Stromal cell of bone marrow (primary cell): ENCODE measurements around the gene ZNF518A.
"Not testable (repeated sequence)": the region's sequence is repeated elsewhere in the genome, so short reads cannot be mapped to it uniquely, and the experiment has no call there.

Experiments
- DNase-seq: peaks from one replicate; pipeline ENCODE4 v3.0.0-alpha.2; 2012; ENCODE audit warnings: low read depth

Gene ZNF518A

DNA sequence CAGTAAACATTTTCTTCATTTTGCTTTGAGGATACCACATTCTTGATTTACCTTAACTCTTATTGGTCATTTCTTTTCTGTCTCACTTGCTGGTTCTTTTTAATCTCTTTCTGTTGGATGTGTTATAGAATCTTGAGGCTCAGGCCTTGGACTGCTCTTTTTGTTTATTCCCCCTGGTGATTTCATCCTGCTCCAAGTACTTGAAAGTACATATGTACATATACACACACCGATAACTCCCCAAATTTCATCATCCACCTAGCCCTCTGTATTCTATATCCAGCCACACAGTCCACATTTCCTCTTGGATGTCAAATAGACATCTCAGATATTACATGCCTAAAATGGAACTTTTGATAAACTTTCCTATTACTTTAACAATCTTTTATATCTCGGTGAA is 7.5 kb downstream of the ZNF518A start:
- DNase-seq: no peak

DNA sequence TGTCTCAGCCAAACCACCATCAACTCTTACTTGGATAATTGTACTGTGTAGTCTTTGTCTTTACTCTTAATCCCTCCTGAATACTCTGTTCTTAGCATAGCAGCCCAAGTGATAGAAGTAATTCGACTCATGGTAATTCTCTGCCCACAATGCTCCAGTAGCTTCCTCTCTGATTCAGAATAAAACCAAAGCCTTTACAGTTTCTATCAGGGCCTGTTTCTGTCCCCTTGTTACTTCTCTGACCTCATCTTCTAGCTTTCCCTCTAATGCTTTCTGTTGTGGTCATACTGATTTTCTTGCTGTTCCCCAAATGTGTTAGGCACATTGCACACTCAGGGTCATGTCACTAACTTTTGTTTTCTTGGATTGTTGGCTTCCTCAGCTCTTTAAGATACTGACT is 8.0 kb downstream of the ZNF518A start:
- DNase-seq: no peak

DNA sequence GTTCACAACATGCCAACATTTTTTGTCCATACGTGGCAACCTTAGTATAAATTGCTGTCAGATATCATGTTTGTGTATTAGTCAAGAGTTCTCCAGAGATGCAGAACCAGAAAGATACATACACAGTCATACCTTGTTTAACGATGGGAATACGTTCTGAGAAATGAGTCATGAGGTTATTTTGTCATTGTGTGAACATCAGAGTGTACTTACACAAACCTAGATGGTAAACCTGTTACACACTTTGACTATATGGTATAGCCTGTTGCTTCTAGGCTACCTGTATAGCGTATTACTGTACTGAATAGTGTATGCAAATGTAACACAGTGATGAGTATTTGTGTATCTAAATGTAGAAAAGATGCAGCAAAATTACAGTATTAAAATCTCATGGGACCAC is 22.3 kb downstream of the ZNF518A start:
- DNase-seq: no peak

DNA sequence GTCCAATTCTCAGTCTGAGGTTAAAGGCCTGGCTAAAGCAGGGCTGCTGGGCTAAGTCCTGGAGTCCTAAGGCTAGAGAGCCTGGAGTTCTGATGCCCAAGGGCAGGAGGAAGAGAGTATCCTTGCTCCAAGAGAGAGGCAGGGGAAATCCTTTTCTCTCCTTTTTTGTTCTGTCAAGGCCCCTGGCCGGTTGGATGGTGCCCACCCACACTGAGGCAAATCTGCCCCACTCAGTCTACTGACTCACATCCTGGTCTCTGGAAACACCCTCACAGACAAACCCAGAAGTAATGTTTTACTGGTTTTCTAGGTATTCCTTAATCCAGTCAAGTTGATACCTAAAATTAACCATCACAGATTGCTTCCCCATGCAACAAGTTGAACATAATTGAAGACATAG is 23.0 kb downstream of the ZNF518A start:
- no peak for DNase-seq

DNA sequence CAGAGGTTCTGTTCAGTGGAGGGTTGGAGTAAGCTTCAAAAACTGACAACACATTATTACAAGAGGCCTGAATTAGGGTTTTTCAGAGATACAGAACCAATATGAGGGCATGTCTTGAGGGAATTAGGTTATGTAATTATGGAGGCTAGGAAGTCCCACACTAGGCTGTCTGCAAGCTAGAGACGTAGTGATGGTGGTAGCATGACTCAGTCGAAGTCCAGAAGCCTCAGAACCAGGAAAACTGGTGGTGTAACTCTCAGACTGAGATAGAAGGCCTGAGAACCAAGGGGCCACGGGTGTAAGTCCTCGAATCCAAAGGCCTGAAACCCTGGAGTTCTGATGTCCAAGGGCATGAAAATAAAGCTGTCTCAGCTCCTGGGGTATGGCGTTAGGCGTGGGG is 35.6 kb downstream of the ZNF518A start:
- DNase-seq: no peak

DNA sequence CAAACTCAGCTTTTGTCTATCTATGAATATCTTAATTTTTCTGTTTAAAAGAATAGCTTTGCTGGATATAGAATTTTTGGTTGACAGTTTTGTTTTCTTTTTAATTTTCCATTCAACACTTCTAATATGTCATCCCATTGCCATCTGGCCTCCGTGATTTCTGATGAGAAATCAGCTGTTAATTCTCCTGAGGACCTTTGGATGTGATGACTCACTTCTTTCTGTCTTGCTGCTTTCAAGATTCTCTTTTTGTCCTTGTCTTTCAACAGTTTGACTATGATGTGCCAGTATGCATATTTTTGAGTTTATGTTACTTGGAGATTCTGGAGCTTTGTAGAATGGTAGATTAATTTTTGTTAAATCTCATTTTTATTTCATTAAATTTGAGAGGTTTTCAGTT is 38.4 kb downstream of the ZNF518A start:
- no peak for DNase-seq

DNA sequence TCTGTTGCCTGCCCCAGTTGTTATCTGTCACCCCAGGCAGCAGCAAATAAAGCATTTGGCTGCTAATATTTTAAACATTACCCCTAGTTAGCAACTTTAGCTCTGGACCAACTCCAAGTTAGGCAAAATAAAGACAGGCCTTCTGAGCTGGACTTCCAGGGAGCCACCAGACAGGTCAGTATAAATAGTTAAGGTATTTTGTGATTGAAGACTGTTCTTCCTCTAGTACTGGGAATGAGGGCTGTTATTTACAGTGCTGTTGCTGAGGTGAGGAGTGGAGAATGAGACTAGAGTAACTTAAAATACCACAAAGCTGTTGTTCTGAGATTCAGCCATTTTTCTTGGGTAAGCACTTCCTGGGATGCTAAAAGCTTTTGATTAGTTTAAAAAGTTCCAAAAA is 40.1 kb downstream of the ZNF518A start:
- DNase-seq: no peak

DNA sequence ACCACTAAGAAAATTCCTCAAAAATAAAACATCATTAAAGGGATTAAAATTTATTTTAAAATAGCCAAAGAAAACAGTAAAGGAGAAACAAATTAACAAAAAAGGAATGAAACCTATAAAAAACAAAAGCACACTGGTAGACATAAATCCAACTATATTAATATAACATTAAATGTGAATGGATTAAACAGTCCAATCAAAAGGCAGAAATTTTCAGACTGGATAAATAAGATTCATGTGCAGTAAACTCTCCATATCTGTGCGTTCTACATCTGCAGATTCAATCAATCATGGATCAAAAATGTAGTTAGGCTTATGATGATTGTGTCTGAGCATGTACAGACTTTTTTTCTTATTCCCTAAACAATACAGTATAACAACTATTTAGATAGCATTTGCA is 42.6 kb downstream of the ZNF518A start:
- no peak for DNase-seq

DNA sequence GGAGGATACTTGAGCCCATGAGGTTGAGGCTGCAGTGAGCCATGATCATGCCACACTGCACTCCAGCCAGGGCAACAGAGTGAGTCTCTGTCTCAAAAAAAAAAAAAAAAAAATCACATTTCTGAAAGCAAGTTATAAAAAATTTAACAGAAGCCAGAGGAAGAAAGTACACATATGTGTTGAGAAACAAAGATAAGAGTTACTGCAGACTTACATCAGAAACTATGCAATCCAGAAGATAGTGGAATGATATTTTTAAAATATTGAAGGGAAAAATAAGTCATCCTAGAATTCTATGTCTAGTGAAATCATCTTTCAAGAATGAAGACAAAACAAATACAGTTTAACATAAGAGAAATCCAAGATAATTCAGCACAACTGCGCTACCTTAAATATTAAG is 46.9 kb downstream of the ZNF518A start:
- no peak for DNase-seq

DNA sequence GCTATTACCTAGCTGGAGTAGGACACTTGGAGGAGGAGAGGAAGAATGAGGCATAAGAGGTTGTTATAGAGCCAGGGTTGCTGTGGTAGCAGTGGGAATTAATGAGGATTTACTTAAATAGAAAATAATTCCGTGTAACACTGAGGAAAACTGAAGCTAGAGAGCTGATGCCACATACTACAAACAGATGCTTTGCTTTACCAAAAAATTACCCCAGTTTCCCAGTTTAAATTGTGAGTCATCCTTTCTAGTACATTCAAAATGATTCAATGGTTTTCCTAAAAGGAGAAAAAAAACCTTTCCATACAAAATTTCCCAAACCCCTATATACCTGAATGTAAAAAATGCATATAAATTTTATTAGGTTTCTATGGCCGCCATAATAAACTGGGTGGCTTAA is 58.3 kb downstream of the ZNF518A start:
- peak; percentile 13 for DNase-seq

DNA sequence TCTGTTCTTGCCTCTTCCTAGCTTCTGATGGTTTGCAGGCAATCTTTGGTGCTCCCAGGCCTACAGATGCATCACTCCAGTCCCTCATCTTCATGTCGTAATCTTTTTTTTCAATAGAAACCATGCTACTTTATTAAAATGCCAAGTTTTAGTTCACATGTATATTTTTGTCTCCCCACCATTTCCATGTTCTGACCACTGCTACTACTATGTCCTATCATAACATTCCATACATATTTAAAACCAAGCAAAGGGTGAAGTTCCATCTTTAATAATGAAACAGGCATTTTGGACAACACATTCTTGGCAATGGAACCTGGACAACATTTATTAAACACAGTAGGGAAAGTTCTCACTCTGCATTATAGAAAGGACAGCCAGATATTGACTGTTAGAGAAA is 58.8 kb downstream of the ZNF518A start:
- DNase-seq: peak; percentile 8

DNA sequence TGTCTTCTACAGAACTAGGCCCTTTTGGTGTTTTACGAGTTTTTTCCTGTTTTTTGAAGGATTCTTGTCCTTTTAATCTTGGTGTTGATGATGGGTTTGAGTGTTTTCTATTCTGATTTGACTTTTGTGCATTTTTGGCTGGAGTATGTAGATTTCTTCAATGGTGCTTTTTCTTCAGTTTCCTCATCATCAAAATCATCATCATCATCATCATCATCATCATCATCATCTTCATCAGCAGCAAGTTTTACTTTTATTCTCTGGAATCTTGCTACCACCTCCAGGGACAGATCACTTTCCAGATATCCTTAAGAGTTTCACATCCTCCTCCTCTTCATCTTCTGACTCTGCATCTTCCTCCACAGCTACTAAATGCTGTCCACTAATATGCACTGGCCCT is 59.4 kb downstream of the ZNF518A start:
- DNase-seq: not testable (repeated sequence)

DNA sequence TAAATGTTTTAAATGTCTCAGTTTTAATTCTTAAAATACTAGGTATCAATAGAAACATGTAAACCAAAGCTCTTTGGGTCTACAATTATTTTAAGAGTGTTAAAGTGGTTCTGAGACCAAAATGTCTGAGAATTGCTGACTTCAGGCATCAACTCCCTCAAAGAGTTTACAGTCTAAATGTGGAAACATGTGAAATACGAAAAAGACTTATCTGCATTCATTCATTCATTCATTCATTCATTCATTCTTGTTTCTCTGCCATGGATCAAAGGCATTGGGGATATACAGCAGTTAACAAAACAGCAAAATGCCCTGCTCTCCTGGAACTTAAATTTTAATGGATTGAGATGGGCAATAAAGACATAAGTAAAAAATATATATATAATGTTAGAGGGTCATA is 71.4 kb downstream of the ZNF518A start:
- no peak for DNase-seq

DNA sequence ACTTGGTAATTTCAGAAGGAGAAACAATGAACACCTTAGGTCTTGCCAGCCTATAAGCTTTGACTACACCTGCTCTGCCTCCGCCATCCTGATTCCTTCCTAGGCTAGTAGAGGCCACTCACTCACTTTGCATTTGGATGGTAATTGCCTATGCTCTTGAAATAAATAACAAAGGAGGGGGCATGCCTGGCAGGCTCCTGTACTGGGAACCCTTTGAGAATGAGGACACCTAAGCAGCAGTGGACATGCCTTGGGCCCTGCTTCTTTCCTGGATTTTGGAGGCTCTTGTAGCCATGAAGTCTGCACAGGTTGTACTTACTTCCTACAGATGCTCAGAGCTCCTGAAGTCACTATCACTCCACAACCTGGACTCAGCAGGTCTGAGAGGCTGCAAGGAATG is 75.5 kb downstream of the ZNF518A start:
- DNase-seq: no peak

DNA sequence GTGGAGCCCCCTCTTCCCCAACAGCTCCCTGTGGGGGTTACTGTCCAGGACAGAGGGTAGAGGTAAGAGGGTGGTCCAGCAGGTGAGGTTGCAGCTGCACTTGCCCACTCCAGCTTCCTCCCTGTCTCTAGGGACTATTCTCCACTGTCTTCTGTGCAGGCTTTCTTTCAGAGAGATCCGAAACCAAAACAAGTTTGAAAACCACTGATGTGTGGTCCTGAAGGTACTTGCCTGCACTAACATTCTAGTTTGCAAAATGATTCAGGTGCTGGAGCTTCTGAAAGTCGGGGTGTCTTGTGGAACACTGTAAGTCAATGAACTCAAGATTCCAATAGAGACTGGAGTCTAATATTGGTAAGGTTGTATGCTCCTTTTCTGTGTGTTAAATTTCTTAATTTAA is 78.2 kb downstream of the ZNF518A start:
- DNase-seq: no peak

DNA sequence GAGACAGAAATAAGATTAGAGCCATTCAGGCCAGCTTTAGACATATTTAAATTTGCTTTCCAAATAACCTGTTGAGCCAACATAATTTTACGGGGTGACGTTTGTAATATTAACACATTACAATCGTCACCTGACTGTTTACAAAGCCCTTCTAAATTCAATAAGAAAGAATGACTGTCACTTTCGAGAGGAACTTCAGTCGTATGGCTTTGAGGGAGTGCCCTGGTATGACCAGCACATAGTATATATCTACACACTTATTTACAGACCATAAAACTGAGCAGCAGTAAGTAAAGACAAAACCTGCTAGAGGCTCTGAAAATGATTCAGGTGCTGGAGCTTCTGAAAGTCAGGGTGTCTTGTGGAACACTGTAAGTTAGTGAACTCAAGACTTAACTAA is 78.8 kb downstream of the ZNF518A start:
- DNase-seq: no peak

DNA sequence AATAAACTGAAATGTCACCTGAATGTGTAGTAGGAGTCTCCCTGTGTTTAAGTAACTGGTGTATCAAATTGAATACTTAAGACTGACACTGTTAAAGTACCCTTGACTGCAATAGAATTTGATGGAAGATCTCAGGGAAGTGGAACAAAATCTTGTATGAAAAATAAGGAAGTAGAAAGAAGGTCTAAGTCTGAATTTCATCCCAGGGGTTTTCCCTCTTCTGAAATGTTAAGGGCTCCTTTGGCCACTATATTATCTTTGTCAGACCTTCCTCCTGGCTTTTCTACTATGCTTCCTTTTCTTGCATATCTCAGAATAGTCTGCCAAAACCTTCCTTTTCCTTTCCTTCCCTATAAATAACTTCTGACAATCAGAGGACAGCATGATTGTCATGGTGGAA is 81.7 kb downstream of the ZNF518A start:
- DNase-seq: no peak

DNA sequence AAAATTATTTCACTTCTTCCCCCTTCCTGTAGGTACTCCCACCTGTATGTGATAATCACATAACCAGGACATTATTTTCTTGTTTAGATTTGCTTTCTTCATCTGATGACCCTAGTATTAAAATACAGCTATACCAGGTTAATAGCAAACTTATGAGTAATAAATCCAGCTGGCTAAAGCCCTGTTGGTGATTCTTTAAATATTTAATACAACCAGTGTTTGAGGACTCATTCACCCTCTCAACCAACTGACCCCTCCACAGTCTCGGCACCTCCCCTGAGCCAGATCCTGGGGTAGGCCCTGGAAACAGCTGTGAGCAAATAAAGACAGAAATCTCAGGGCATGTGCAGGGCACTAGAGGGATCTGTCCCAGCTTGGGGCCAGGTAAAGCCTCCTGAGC is 82.8 kb downstream of the ZNF518A start:
- DNase-seq: no peak
